ENCODE results near the gene DPYSL3.

Gene DPYSL3

GRCh38 chr5:147472664-147473475 lies 37.0 kb downstream of the DPYSL3 start:
- DNase-seq: peak in 1 of 2 experiments; percentile 45

- no peak for DNase-seq
These were observed 41.8 kb downstream of the DPYSL3 start for GRCh38 chr5:147467973-147468508.

- no peak for DNase-seq
These were observed 43.4 kb downstream of the DPYSL3 start for GRCh38 chr5:147466360-147466980.

GRCh38 chr5:147465747-147466146 lies 44.1 kb downstream of the DPYSL3 start:
- DNase-seq: no peak

GRCh38 chr5:147464211-147464610 lies 45.7 kb downstream of the DPYSL3 start:
- DNase-seq: peak in 1 of 2 experiments; percentile 45

- no peak for DNase-seq
These were observed 48.0 kb downstream of the DPYSL3 start for GRCh38 chr5:147461915-147462314.

- no peak for DNase-seq
These were observed 49.5 kb downstream of the DPYSL3 start for GRCh38 chr5:147460380-147460779.

GRCh38 chr5:147458581-147458980 lies 51.3 kb downstream of the DPYSL3 start:
- no peak for DNase-seq

- no peak for DNase-seq
These were observed 53.9 kb downstream of the DPYSL3 start for GRCh38 chr5:147455822-147456450.

GRCh38 chr5:147454996-147455677 lies 54.7 kb downstream of the DPYSL3 start:
- DNase-seq: peak in 1 of 2 experiments; percentile 23

GRCh38 chr5:147453875-147454814 lies 55.7 kb downstream of the DPYSL3 start:
- peak; percentile 82 to 87 for DNase-seq

GRCh38 chr5:147452165-147452811 lies 57.6 kb downstream of the DPYSL3 start:
- DNase-seq: peak; percentile 47 to 72

GRCh38 chr5:147451193-147451592 lies 58.7 kb downstream of the DPYSL3 start:
- no peak for DNase-seq

- no peak for DNase-seq
These were observed 59.3 kb downstream of the DPYSL3 start for GRCh38 chr5:147450606-147451005.

- DNase-seq: no peak
These were observed 61.1 kb downstream of the DPYSL3 start for GRCh38 chr5:147448766-147449165.

GRCh38 chr5:147446523-147446922 lies 63.3 kb downstream of the DPYSL3 start:
- no peak for DNase-seq

- no peak for DNase-seq
These were observed 64.0 kb downstream of the DPYSL3 start for GRCh38 chr5:147445917-147446316.

GRCh38 chr5:147445090-147445489 lies 64.8 kb downstream of the DPYSL3 start:
- no peak for DNase-seq

- no peak for DNase-seq
These were observed 67.6 kb downstream of the DPYSL3 start for GRCh38 chr5:147442224-147442623.

- no peak for DNase-seq
These were observed 68.6 kb downstream of the DPYSL3 start for GRCh38 chr5:147441191-147441695.

- DNase-seq: no peak
These were observed 70.6 kb downstream of the DPYSL3 start for GRCh38 chr5:147439254-147439653.
